HCT116 (cell line): ENCODE data around the gene OCSTAMP.

Source experiments
- CEBPB ChIP-seq: IDR thresholded peaks from 2 replicates; pipeline ENCODE4 v1.6.1; 2012; ENCODE audit warnings: low read depth
- CTCF ChIP-seq, 3 experiments: fragments of 200-600 bp in 1 of 3; sonication (generic) in 1 of 3; IDR thresholded peaks in 2 of 3; conservative IDR thresholded peaks in 1 of 3; 2 replicates each; pipeline ENCODE4 v1.5.1; 2012 to 2017; ENCODE audit warnings: low read depth in 2 of 3, low read length in 2 of 3, antibody characterized with exemption in 1 of 3, borderline replicate concordance in 1 of 3, control low read depth in 1 of 3, mild to moderate bottlenecking in 1 of 3, mixed read lengths in 1 of 3, mixed run types in 1 of 3, moderate library complexity in 1 of 3; ENCODE audit not compliant: insufficient read depth in 1 of 3
- EGR1 ChIP-seq: IDR thresholded peaks from 2 replicates; pipeline ENCODE4 v1.6.1; 2012; ENCODE audit warnings: low read depth
- EZH2 ChIP-seq: fragments of 200-600 bp; sonication (generic); IDR thresholded peaks from 2 replicates; pipeline ENCODE4 v1.6.1; 2017; ENCODE audit warnings: antibody characterized with exemption, mixed run types
- EZH2phosphoT487 ChIP-seq: fragments of 200-600 bp; IDR thresholded peaks from 2 replicates; pipeline ENCODE4 v1.6.1; 2018; ENCODE audit warnings: antibody characterized with exemption, borderline replicate concordance
- JUND ChIP-seq: IDR thresholded peaks from 2 replicates; pipeline ENCODE4 v1.6.1; 2012
- POLR2A ChIP-seq: IDR thresholded peaks from 2 replicates; pipeline ENCODE4 v1.7.0; 2011; ENCODE audit warnings: borderline replicate concordance; ENCODE audit not compliant: insufficient read depth, insufficient read length; ENCODE audit errors: extremely low read depth
- REST ChIP-seq: IDR thresholded peaks from 2 replicates; pipeline ENCODE4 v1.6.1; 2012; ENCODE audit warnings: low read depth
- SIN3A ChIP-seq: IDR thresholded peaks from 2 replicates; pipeline ENCODE4 v1.6.1; 2012; ENCODE audit warnings: low read depth
- SRF ChIP-seq: IDR thresholded peaks from 2 replicates; pipeline ENCODE4 v1.6.1; 2012; ENCODE audit warnings: low read depth
- ZBTB33 ChIP-seq: IDR thresholded peaks from 2 replicates; pipeline ENCODE4 v1.6.1; 2011; ENCODE audit warnings: mild to moderate bottlenecking, low read length, moderate library complexity; ENCODE audit not compliant: insufficient replicate concordance; ENCODE audit errors: extremely low read depth

- TF ChIP-seq CTCF (IDR thresholded peaks at IDR 0.05 in 2 of 3, conservative IDR thresholded peaks at IDR 0.05 in 1 of 3; ENCODE audit: borderline replicate concordance in 1 of 3, insufficient read depth in 1 of 3, low read depth in 2 of 3, low read length in 2 of 3), result no peak
- no peak for TF ChIP-seq SIN3A
- no peak for TF ChIP-seq EGR1
- no peak for TF ChIP-seq SRF
- no peak for TF ChIP-seq CEBPB
- no peak for TF ChIP-seq EZH2phosphoT487
- no peak for TF ChIP-seq POLR2A
- no peak for TF ChIP-seq ZBTB33
- no peak for TF ChIP-seq JUND
- TF ChIP-seq REST, result no peak
- TF ChIP-seq EZH2, result no peak
Measured at GRCh38 chr20:46590443-46590842, 40.0 kb upstream of the OCSTAMP start.
